WI38 (cell line): ENCODE measurements around the gene RAB11FIP4.

ENCODE experiments used
- H3K4me3 ChIP-seq: 2 replicates; pipeline ENCODE4 v1.5.1; 2011; ENCODE audit warnings: low read depth, mild to moderate bottlenecking, control low read depth, low read length
- CTCF ChIP-seq: IDR thresholded peaks from 2 replicates; pipeline ENCODE4 v1.5.1; 2012; ENCODE audit warnings: low read depth, mild to moderate bottlenecking, control low read depth, low read length

The RAB11FIP4 gene

GRCh38 chr17:31515267-31515666 is 123.8 kb downstream of the RAB11FIP4 start:
- H3K4me3 ChIP-seq: no peak overlapping the region
- TF ChIP-seq CTCF: no peak

GRCh38 chr17:31517524-31517923 is 126.0 kb downstream of the RAB11FIP4 start:
- H3K4me3 ChIP-seq: no peak overlapping the region
- TF ChIP-seq CTCF: no peak

GRCh38 chr17:31518478-31518877 is 127.0 kb downstream of the RAB11FIP4 start:
- TF ChIP-seq CTCF: no peak
- H3K4me3 ChIP-seq: no peak overlapping the region

GRCh38 chr17:31521632-31522283 is 130.3 kb downstream of the RAB11FIP4 start:
- TF ChIP-seq CTCF: no peak
- no peak overlapping the region for H3K4me3 ChIP-seq

GRCh38 chr17:31522284-31522931 is 130.9 kb downstream of the RAB11FIP4 start:
- TF ChIP-seq CTCF: no peak
- H3K4me3 ChIP-seq: no peak overlapping the region

- TF ChIP-seq CTCF: no peak
- no peak overlapping the region for H3K4me3 ChIP-seq
These were observed 131.6 kb downstream of the RAB11FIP4 start for GRCh38 chr17:31522987-31523495.
